Panc1 (cell line): Measurements from ENCODE around the gene MTA1.

ENCODE experiments used
- CTCF ChIP-seq: fragments of 450-650 bp; IDR thresholded peaks from 2 replicates; pipeline ENCODE4 v1.5.1; 2017; ENCODE audit warnings: mild to moderate bottlenecking
- POLR2AphosphoS5 ChIP-seq: IDR thresholded peaks from 2 replicates; pipeline ENCODE4 v1.6.1; 2012; ENCODE audit warnings: mild to moderate bottlenecking, low read depth, low read length, moderate library complexity
- TCF7L2 ChIP-seq: IDR thresholded peaks from 2 replicates; pipeline ENCODE4 v1.6.1; 2011; ENCODE audit warnings: mild to moderate bottlenecking, low read depth, low read length, inconsistent platforms

- TF ChIP-seq CTCF (no peak), POLR2AphosphoS5 (no peak), TCF7L2 (no peak)
These were observed 37.9 kb upstream of the MTA1 start for GRCh38 chr14:105381446-105382342.
